Upper lobe of left lung (tissue), 4 donors: ENCODE data around the gene ACSS2.

Experiments
- POLR2AphosphoS5 ChIP-seq, 2 donors: sonication (generic); formaldehyde crosslinking; IDR thresholded peaks; one replicate each; pipeline ENCODE4 v1.5.1; 2017; ENCODE audit warnings: antibody characterized with exemption in 2 of 2
- TF ChIP-seq, protein P1 (sequence below), 6 experiments: fragments of 450-650 bp in 4 of 6; fragments of 200-600 bp in 2 of 6; sonication (generic) in 2 of 6; IDR thresholded peaks; one replicate each; pipeline ENCODE4 v1.5.1; 2016 to 2019; ENCODE audit warnings: antibody characterized with exemption in 6 of 6

DNA sequence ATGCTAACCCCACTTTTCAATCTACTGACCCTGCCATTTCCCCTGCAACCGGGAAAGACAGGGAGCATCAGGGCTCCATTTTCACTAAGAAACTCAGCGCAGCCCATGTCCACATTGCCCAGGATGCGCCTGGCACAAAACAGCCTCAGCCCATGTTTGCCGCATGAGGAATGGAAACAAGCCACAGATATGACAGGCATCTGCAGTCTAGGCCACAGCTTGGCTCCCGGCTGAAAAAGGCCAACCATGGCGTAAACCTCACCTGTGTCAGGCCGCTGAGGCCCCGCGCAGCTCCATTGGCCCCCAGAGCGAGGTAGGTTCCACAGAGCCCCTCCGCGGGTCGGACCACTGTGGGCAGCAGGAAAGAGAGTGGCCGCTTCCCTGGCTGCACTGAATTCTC lies 25.4 kb upstream of the ACSS2 start:
- TF ChIP-seq, protein P1, sequence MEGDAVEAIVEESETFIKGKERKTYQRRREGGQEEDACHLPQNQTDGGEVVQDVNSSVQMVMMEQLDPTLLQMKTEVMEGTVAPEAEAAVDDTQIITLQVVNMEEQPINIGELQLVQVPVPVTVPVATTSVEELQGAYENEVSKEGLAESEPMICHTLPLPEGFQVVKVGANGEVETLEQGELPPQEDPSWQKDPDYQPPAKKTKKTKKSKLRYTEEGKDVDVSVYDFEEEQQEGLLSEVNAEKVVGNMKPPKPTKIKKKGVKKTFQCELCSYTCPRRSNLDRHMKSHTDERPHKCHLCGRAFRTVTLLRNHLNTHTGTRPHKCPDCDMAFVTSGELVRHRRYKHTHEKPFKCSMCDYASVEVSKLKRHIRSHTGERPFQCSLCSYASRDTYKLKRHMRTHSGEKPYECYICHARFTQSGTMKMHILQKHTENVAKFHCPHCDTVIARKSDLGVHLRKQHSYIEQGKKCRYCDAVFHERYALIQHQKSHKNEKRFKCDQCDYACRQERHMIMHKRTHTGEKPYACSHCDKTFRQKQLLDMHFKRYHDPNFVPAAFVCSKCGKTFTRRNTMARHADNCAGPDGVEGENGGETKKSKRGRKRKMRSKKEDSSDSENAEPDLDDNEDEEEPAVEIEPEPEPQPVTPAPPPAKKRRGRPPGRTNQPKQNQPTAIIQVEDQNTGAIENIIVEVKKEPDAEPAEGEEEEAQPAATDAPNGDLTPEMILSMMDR (IDR thresholded peaks at IDR 0.05): no peak
- TF ChIP-seq POLR2AphosphoS5 (IDR thresholded peaks at IDR 0.05): no peak
